ENCODE results near the gene DYNC1I1.

The DYNC1I1 gene

DNA sequence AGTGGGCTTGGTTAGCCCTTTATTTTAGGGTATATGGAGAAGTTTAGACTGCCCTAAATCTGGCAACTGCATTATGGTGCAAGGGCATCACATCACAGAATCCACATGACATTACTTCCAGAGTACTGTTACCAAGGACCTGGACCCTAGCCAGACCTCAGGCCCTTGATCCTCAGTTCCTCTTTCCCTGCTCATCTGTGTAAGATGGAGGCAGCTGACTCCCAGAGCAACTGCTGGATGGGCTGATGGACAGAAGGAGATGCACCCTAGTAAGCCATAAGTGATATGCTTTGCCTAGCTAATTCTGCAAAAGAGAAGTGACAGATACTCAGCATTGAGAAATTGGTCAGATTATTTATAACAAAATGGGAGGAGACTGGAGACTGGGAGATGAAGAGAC lies 131.7 kb downstream of the DYNC1I1 start:
- Histone ChIP-seq H3K27me3 (ENCODE audit: control insufficient read depth, insufficient read depth, low read length) (no peaks in the 10 kb centered on the region), H3K4me3 (ENCODE audit: low read length) (no peak overlapping the region), H3K4me1 (ENCODE audit: control insufficient read depth, insufficient read depth, low read length) (no peaks in the 10 kb centered on the region), H3K36me3 (ENCODE audit: control insufficient read depth, insufficient read depth, low read length) (no peaks in the 10 kb centered on the region), H3K9me3 (ENCODE audit: control insufficient read depth, low read length) (no peaks in the 10 kb centered on the region), H3K9ac (ENCODE audit: low read length) (no peak overlapping the region)

DNA sequence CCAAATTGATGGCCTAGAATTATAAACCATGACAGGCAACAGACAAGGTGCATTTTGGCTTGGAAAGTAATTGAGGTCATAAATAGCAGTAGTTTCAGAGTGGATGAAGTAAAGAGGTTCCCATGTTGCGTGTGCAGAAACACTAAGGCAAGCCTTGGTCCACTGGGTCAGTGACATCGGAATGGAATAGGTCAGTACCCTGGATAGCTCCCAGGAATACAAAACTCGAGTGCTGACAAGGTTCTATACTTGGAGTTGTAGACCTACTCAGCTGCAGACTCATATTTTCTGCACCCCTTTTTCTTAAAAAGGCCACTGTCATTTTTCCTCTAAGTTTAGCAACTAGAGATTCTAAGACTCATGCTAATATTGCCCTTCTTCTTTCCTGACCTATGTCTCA lies 132.8 kb downstream of the DYNC1I1 start:
- no peaks in the 10 kb centered on the region for H3K27me3 ChIP-seq (ENCODE audit: control insufficient read depth, insufficient read depth, low read length)
- no peaks in the 10 kb centered on the region for H3K36me3 ChIP-seq (ENCODE audit: control insufficient read depth, insufficient read depth, low read length)
- H3K4me3 ChIP-seq (ENCODE audit: low read length), result no peak overlapping the region
- H3K9ac ChIP-seq (ENCODE audit: low read length), result no peak overlapping the region
- no peaks in the 10 kb centered on the region for H3K4me1 ChIP-seq (ENCODE audit: control insufficient read depth, insufficient read depth, low read length)
- no peaks in the 10 kb centered on the region for H3K9me3 ChIP-seq (ENCODE audit: control insufficient read depth, low read length)

DNA sequence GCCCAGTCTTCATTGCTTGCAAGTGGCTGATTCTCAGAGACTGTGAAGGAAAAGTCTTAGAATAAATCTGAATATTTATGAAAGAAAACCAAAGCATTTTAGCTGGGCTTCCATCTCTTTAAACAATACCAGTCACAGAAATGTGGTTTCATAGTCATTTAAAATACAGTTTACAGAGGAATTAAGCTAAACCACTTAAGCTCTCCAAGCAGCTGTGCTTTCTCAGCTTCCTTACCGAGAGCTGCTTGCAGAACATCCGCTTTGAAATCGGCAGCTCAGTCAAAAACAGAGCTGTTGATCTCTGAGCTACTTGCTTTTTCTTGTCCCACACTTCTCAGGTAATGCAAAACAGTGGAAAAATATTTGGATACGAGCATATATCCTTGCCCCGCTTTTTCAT lies 134.5 kb downstream of the DYNC1I1 start:
- Histone ChIP-seq H3K4me1 (ENCODE audit: control insufficient read depth, insufficient read depth, low read length) (no peaks in the 10 kb centered on the region), H3K27me3 (ENCODE audit: control insufficient read depth, insufficient read depth, low read length) (no peaks in the 10 kb centered on the region), H3K9ac (ENCODE audit: low read length) (no peak overlapping the region), H3K9me3 (ENCODE audit: control insufficient read depth, low read length) (no peaks in the 10 kb centered on the region), H3K36me3 (ENCODE audit: control insufficient read depth, insufficient read depth, low read length) (no peaks in the 10 kb centered on the region), H3K4me3 (ENCODE audit: low read length) (no peak overlapping the region)

DNA sequence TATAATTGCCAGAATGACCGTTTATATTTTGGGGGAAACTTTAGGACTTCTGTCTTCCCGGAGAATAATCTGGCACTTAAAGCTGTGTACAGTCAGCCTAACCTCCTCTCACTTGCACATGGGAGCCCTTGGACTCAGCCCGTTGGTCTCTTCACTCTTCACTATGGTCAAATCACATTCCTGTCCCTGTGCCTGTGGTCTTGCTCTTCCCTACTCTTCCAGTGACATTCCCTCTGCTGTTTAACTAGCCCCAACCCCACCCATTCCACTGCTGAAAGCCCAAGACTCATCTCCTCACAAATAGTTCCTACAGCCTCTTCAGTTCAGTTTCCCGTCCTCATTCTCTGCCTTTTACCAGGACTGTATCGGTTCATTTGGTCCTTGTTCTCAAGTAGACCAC lies 135.0 kb downstream of the DYNC1I1 start:
- H3K27me3 ChIP-seq (ENCODE audit: control insufficient read depth, insufficient read depth, low read length), result no peaks in the 10 kb centered on the region
- no peak overlapping the region for H3K9ac ChIP-seq (ENCODE audit: low read length)
- H3K4me3 ChIP-seq (ENCODE audit: low read length), result no peak overlapping the region
- H3K36me3 ChIP-seq (ENCODE audit: control insufficient read depth, insufficient read depth, low read length), result no peaks in the 10 kb centered on the region
- H3K4me1 ChIP-seq (ENCODE audit: control insufficient read depth, insufficient read depth, low read length), result no peaks in the 10 kb centered on the region
- no peaks in the 10 kb centered on the region for H3K9me3 ChIP-seq (ENCODE audit: control insufficient read depth, low read length)

DNA sequence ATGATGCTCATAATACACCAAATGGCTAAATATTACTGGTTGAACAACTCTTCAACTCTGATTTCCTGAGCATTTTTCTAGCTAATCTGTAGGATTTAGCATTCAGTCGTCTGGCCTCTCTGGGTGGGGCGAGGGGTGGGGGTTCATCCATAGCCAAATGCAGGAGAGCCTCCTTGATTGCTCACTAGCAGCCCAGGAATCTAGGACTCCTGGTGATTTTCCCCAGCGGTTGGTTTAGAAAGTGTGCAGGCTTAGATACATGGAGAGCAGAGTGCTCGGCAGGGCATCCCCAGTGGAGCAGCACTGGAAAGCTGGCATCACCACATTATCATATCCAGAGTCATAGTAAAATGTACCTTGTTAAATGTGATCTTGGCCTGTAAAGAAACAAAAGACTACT lies 136.1 kb downstream of the DYNC1I1 start:
- Histone ChIP-seq H3K36me3 (ENCODE audit: control insufficient read depth, insufficient read depth, low read length) (no peaks in the 10 kb centered on the region), H3K27me3 (ENCODE audit: control insufficient read depth, insufficient read depth, low read length) (no peaks in the 10 kb centered on the region), H3K9ac (ENCODE audit: low read length) (no peak overlapping the region), H3K4me3 (ENCODE audit: low read length) (no peak overlapping the region), H3K4me1 (ENCODE audit: control insufficient read depth, insufficient read depth, low read length) (no peaks in the 10 kb centered on the region), H3K9me3 (ENCODE audit: control insufficient read depth, low read length) (no peaks in the 10 kb centered on the region)

DNA sequence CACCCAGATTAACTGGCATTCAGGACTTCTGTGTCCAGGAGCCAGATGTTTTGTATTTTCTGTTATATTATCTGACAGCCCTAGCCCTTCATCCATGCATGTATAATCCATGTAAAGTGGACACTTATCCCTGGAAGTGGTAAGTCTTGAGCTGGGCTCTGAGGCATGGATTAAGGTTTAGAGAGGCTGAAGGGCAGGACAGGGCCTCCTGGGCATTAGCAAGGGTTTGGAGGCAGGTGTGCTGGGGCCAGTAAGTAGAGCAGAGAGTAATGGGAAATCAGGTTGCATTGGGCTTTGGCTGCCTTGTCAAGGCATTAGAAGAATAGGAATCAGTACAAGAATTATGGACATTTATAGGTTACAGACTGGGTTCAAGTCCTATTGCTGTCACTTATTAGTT lies 138.0 kb downstream of the DYNC1I1 start:
- Histone ChIP-seq H3K9ac (ENCODE audit: low read length) (no peak overlapping the region), H3K36me3 (ENCODE audit: control insufficient read depth, insufficient read depth, low read length) (no peaks in the 10 kb centered on the region), H3K4me3 (ENCODE audit: low read length) (no peak overlapping the region), H3K4me1 (ENCODE audit: control insufficient read depth, insufficient read depth, low read length) (no peaks in the 10 kb centered on the region), H3K27me3 (ENCODE audit: control insufficient read depth, insufficient read depth, low read length) (no peaks in the 10 kb centered on the region), H3K9me3 (ENCODE audit: control insufficient read depth, low read length) (no peaks in the 10 kb centered on the region)

DNA sequence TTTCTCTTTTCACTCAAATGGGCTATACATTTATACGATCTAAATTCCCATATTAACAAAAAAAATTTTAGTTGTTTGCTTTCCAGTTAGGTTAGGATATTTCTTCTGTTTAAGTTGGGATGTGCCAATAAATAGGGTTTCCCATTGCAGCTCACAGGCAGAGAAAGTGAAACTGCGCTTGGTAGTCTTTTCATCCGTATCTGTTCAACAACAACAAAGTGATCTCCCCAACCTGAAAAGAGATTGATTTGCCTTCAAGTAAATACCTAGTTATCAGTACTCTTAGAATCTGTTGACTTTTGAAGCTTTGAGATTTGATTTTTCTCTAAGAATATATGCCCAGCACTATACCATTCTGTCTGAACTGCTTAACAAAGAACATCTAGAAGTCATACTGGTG lies 143.4 kb downstream of the DYNC1I1 start:
- Histone ChIP-seq H3K36me3 (ENCODE audit: control insufficient read depth, insufficient read depth, low read length) (no peaks in the 10 kb centered on the region), H3K9me3 (ENCODE audit: control insufficient read depth, low read length) (no peaks in the 10 kb centered on the region), H3K4me1 (ENCODE audit: control insufficient read depth, insufficient read depth, low read length) (peaks cover 11% of the 10 kb centered on the region), H3K9ac (ENCODE audit: low read length) (no peak overlapping the region), H3K4me3 (ENCODE audit: low read length) (no peak overlapping the region), H3K27me3 (ENCODE audit: control insufficient read depth, insufficient read depth, low read length) (no peaks in the 10 kb centered on the region)

DNA sequence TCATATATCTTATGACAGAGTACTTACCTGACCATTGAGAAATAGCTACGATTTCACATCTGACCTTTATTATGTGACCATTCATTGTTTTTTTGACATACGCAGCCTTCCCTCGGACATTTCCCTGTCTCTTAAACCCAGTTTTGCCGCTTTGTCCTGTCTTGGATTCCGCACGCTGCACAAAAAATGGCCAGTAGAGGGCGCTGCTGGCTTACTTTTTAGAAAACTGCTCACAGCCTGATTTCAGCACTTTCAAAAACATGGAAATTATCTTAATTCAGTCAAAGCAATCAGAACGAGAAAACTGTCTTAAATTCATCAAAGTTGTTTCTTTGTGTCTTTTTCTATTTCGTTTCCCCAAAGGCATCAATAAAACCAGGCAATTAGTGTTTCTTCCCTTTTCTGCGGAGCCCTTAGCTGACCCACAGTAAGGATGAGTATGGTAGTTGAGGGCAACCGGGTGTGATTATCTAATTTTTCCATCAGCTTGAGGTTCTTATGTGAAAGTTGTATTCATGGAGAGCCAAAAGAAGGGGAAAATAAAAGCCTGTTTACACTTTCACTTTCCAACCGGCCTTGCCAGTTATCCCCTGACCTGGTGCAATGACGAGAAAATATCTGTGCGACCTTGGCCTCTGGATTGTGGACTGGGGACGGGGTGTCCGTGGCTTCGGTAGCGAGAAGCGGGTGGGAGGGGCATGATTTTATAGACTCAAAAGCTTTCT lies 144.4 kb downstream of the DYNC1I1 start:
- H3K4me1 ChIP-seq (ENCODE audit: control insufficient read depth, insufficient read depth, low read length), result peaks cover 11% of the 10 kb centered on the region
- H3K4me3 ChIP-seq (ENCODE audit: low read length), result no peak overlapping the region
- no peaks in the 10 kb centered on the region for H3K36me3 ChIP-seq (ENCODE audit: control insufficient read depth, insufficient read depth, low read length)
- no peaks in the 10 kb centered on the region for H3K27me3 ChIP-seq (ENCODE audit: control insufficient read depth, insufficient read depth, low read length)
- H3K9ac ChIP-seq (ENCODE audit: low read length), result peak overlapping the region; percentile 16
- no peaks in the 10 kb centered on the region for H3K9me3 ChIP-seq (ENCODE audit: control insufficient read depth, low read length)

DNA sequence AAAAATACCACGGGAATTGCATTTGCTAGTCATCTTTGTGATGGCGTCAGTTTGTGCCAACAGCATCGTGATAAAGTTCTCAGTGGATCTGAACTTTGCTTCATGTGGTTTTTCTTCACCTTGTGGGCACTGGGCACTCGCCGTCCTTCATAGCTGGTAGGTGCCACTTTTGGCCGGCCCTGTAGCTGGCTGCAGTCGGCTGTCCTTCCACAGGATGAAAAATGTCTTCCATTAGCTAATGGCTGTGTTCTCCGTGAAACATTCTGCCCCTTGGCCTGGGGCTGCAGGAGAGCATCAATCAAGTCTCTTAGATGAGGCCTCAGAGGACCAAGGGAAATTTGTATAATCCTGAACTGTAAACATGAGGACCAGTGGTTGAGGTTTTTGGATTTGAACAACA lies 145.3 kb downstream of the DYNC1I1 start:
- peak overlapping the region; percentile 16 for H3K9ac ChIP-seq (ENCODE audit: low read length)
- no peak overlapping the region for H3K4me3 ChIP-seq (ENCODE audit: low read length)
- H3K27me3 ChIP-seq (ENCODE audit: control insufficient read depth, insufficient read depth, low read length), result no peaks in the 10 kb centered on the region
- peaks cover 11% of the 10 kb centered on the region for H3K4me1 ChIP-seq (ENCODE audit: control insufficient read depth, insufficient read depth, low read length)
- no peaks in the 10 kb centered on the region for H3K9me3 ChIP-seq (ENCODE audit: control insufficient read depth, low read length)
- no peaks in the 10 kb centered on the region for H3K36me3 ChIP-seq (ENCODE audit: control insufficient read depth, insufficient read depth, low read length)

DNA sequence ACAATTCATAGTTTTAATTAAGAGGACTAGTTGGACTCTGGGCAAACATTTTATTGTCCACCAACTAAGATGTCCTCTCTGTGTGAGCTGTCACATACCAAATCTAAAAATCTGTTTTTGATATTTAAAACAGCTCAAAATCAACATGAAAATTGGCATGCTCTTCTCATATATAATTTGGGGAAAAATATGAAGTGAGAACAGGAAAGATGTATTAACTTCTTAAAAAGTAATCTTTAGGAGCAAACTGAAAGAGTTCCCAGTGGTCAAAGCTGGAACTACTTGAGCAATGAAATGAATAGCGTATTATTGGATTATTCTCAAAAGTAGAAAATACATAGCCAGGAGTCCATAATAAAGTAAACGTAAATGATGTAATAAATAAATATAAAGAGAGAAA lies 147.2 kb downstream of the DYNC1I1 start:
- H3K9ac ChIP-seq (ENCODE audit: low read length), result no peak overlapping the region
- no peaks in the 10 kb centered on the region for H3K9me3 ChIP-seq (ENCODE audit: control insufficient read depth, low read length)
- H3K36me3 ChIP-seq (ENCODE audit: control insufficient read depth, insufficient read depth, low read length), result no peaks in the 10 kb centered on the region
- H3K4me1 ChIP-seq (ENCODE audit: control insufficient read depth, insufficient read depth, low read length), result peaks cover 11% of the 10 kb centered on the region
- no peaks in the 10 kb centered on the region for H3K27me3 ChIP-seq (ENCODE audit: control insufficient read depth, insufficient read depth, low read length)
- no peak overlapping the region for H3K4me3 ChIP-seq (ENCODE audit: low read length)

DNA sequence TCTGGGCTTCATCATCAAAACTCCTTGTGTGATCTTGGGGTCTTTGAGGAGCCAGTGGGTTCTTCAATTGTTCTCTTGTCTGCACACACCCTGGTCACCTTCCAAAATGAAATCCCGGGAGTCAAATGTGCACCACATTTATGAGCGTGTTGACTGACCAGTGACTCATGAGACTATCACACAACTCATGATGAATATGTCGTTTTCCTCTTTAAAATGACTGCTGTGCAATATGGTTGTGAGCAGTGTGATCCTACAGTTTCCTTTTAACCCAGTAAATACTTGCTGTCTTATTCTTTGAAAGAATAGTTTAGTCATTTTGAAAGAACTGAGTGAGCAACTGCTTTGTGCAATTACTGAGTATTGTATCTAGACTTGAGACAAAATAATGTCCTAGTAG lies 149.2 kb downstream of the DYNC1I1 start:
- Histone ChIP-seq H3K4me1 (ENCODE audit: control insufficient read depth, insufficient read depth, low read length) (peaks cover 11% of the 10 kb centered on the region), H3K36me3 (ENCODE audit: control insufficient read depth, insufficient read depth, low read length) (no peaks in the 10 kb centered on the region), H3K27me3 (ENCODE audit: control insufficient read depth, insufficient read depth, low read length) (no peaks in the 10 kb centered on the region), H3K9ac (ENCODE audit: low read length) (no peak overlapping the region), H3K4me3 (ENCODE audit: low read length) (no peak overlapping the region), H3K9me3 (ENCODE audit: control insufficient read depth, low read length) (no peaks in the 10 kb centered on the region)

DNA sequence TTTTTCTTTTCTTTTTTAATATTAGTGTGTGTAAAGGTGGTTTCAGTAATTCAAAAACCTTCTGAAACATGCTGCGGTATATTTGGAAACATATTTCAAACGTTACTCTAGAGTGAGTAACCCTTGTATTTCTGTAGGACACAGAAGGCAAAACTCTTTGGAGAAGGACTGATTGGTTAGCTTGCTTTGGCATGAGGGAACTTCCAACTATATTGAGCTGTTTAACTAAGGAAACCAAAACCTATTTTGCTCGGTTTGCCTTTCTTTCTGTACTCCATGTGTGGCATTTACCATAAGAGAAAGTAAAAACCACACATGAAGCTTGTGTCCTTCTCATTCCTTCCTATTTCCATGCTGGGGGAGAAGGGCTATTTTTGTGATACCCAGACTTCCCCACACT lies 149.8 kb downstream of the DYNC1I1 start:
- Histone ChIP-seq H3K9me3 (ENCODE audit: control insufficient read depth, low read length) (no peaks in the 10 kb centered on the region), H3K9ac (ENCODE audit: low read length) (no peak overlapping the region), H3K27me3 (ENCODE audit: control insufficient read depth, insufficient read depth, low read length) (no peaks in the 10 kb centered on the region), H3K4me3 (ENCODE audit: low read length) (no peak overlapping the region), H3K36me3 (ENCODE audit: control insufficient read depth, insufficient read depth, low read length) (no peaks in the 10 kb centered on the region), H3K4me1 (ENCODE audit: control insufficient read depth, insufficient read depth, low read length) (peaks cover 11% of the 10 kb centered on the region)

DNA sequence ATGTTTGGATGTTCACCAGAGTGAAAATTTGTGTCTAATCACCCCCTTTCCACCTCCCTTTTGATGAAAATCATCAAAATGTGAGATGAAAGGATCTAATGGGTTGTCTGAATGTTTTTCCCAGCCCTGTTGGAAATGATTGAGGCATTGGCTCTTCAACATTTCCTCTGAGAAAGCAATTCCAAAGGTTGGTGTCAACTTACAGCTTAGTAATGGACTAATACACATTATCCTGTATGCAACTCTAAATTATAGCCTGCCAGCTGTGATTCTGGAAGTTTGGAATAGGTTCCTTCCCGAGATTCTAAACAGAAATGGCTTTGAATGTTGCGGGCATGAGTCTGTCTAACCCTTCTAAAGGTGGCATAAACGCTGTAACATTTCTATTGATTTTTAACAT lies 152.9 kb downstream of the DYNC1I1 start:
- no peaks in the 10 kb centered on the region for H3K9me3 ChIP-seq (ENCODE audit: control insufficient read depth, low read length)
- H3K36me3 ChIP-seq (ENCODE audit: control insufficient read depth, insufficient read depth, low read length), result no peaks in the 10 kb centered on the region
- H3K4me3 ChIP-seq (ENCODE audit: low read length), result no peak overlapping the region

More for the DNA sequence above, 152.9 kb downstream of the DYNC1I1 start:
- H3K27me3 ChIP-seq (ENCODE audit: control insufficient read depth, insufficient read depth, low read length), result no peaks in the 10 kb centered on the region
- H3K4me1 ChIP-seq (ENCODE audit: control insufficient read depth, insufficient read depth, low read length), result peaks cover 8% of the 10 kb centered on the region
- no peak overlapping the region for H3K9ac ChIP-seq (ENCODE audit: low read length)

All from mucosa of stomach (tissue), 1 donor.